CD4-positive, alpha-beta T cell (primary cell): ENCODE measurements around the gene POLR3GL. TPM values are rescaled to one million over a fixed set of nuclear protein-coding genes. Genes with fewer than 3 reads are reported as not detected.

Experiments
- ATAC-seq: fragments of 200-7000 bp; cut with Tn5 transposase; one replicate; pipeline ENCODE4 v1.10.0; 2022; ENCODE audit warnings: mild to moderate bottlenecking; ENCODE audit not compliant: poor library complexity
- CTCF ChIA-PET: fragments of 350-600 bp; sonication (Branson Sonifier 250); formaldehyde crosslinking; loops from one replicate; lab custom pipeline; 2021; ENCODE audit warnings: antibody characterized with exemption, inconsistent platforms; lab: Charles Lee
- POLR2A ChIA-PET: fragments of 350-600 bp; sonication (Branson Sonifier 250); formaldehyde crosslinking; loops from one replicate; lab custom pipeline; 2021; ENCODE audit warnings: antibody characterized with exemption, inconsistent platforms; lab: Charles Lee
- DNase-seq, 14 experiments: peaks; one replicate each; pipeline ENCODE4 v3.0.0-alpha.2; 2013 to 2020; ENCODE audit warnings: mixed read lengths in 2 of 14
- H3K27ac ChIP-seq, 2 donors: one replicate each; pipeline versions ENCODE4 v1.5.1 to v1.7.0; 2013; ENCODE audit warnings: low read length in 2 of 2, low read depth in 1 of 2, mild to moderate bottlenecking in 1 of 2
- H3K27me3 ChIP-seq, 2 experiments: 1 replicate in 1 of 2; 2 replicates in 1 of 2; pipeline versions ENCODE4 v1.6.1 to v1.7.0; 2013; ENCODE audit warnings: low read length in 2 of 2, control low read depth in 1 of 2, mild to moderate bottlenecking in 1 of 2, moderate library complexity in 1 of 2; ENCODE audit not compliant: insufficient read depth in 2 of 2, control insufficient read depth in 1 of 2
- H3K36me3 ChIP-seq: one replicate; pipeline ENCODE4 v1.6.1; 2013; ENCODE audit warnings: low read length, control low read depth; ENCODE audit not compliant: insufficient read depth
- H3K4me1 ChIP-seq: one replicate; pipeline ENCODE4 v1.6.1; 2013; ENCODE audit warnings: low read length, control low read depth; ENCODE audit not compliant: insufficient read depth
- H3K4me3 ChIP-seq: one replicate; pipeline ENCODE4 v1.5.1; 2013; ENCODE audit warnings: mild to moderate bottlenecking, low read length, moderate library complexity
- H3K9me3 ChIP-seq, 2 experiments: 1 replicate in 1 of 2; 2 replicates in 1 of 2; pipeline versions ENCODE4 v1.6.1 to v1.7.0; 2013; ENCODE audit warnings: low read length in 2 of 2, mild to moderate bottlenecking in 2 of 2, control low read depth in 1 of 2, moderate library complexity in 1 of 2; ENCODE audit not compliant: control insufficient read depth in 1 of 2, insufficient read depth in 1 of 2
- H3K27ac Mint-ChIP-seq: one replicate; pipeline ENCODE4 v1.8.0; 2020; ENCODE audit warnings: mixed read lengths
- H3K27me3 Mint-ChIP-seq: one replicate; pipeline ENCODE4 v1.8.0; 2021; ENCODE audit warnings: mixed read lengths
- H3K36me3 Mint-ChIP-seq: one replicate; pipeline ENCODE4 v1.8.0; 2021; ENCODE audit warnings: low read depth, mixed read lengths
- H3K4me1 Mint-ChIP-seq: one replicate; pipeline ENCODE4 v1.8.0; 2021; ENCODE audit warnings: low read depth, mixed read lengths
- H3K4me3 Mint-ChIP-seq: one replicate; pipeline ENCODE4 v1.8.0; 2020; ENCODE audit warnings: mild to moderate bottlenecking, mixed read lengths
- H3K9me3 Mint-ChIP-seq: one replicate; pipeline ENCODE4 v1.8.0; 2020; ENCODE audit warnings: mixed read lengths
- CTCF ChIP-seq: fragments of 200-600 bp; IDR thresholded peaks from one replicate; pipeline ENCODE4 v1.8.0; 2022; ENCODE audit warnings: antibody characterized with exemption, mild to moderate bottlenecking
- intact Hi-C, 2 experiments: fragments of 100-400 bp; cut with DNase I in 1 of 2; cut with micrococcal nuclease in 1 of 2; formaldehyde crosslinking; loops; one replicate each; pipeline versions ENCODE4 v1.15.1 to v1.9.0; 2023 to 2025; cut with DNase I, micrococcal nuclease
- total RNA-seq, 174 experiments: library from RNA in 2 of 174; stranded (reverse) in 2 of 174; gene quantifications; one replicate each; pipeline ENCODE4 v1.2.3 and lab custom pipeline; 2021 to 2026

Gene POLR3GL
- total RNA-seq, 2 experiments from 2014 or later = 17.2 to 17.8 TPM

- Histone ChIP-seq H3K36me3 (no peaks in the 10 kb centered on the region), H3K27ac (peak overlapping the region; percentile 58 to 59), H3K27me3 (no peaks in the 10 kb centered on the region), H3K4me3 (peak overlapping the region; percentile 72), H3K9me3 (peaks cover 0 to 4% of the 10 kb centered on the region in 2 experiments), H3K4me1 (peaks cover 48% of the 10 kb centered on the region)
- CTCF ChIA-PET = interaction anchor here (1.8 to 5.4 kb wide), 3 partner anchors 14 to 42 kb away, joined by 14 to 40 read pairs (median 21); partner anchors contain the start of gene RBM8A
- no peaks in the 10 kb centered on the region for H3K9me3 Mint-ChIP-seq
- H3K27me3 Mint-ChIP-seq = no peaks in the 10 kb centered on the region
- peak overlapping the region; percentile 94 for H3K4me3 Mint-ChIP-seq
- intact Hi-C loops = loop anchor here in 1 of 2 experiments (2.0 to 5.0 kb wide), 2 partner anchors 38 to 138 kb away; partner anchors contain the start of gene RBM8A
- peaks cover 15% of the 10 kb centered on the region for H3K36me3 Mint-ChIP-seq
- H3K27ac Mint-ChIP-seq = peak overlapping the region; percentile 94
- POLR2A ChIA-PET = interaction anchor here (0.6 to 6.2 kb wide), 20 partner anchors 9 to 120 kb away, joined by 3 to 154 read pairs (median 9); partner anchors contain the start of genes LIX1L, NUDT17, PEX11B and PIAS3
- ATAC-seq (no peak), DNase-seq (no peak)
- peaks cover 48% of the 10 kb centered on the region for H3K4me1 Mint-ChIP-seq
- no peak for TF ChIP-seq CTCF
These were observed 742 bp downstream of the POLR3GL start for GRCh38 chr1:145965119-145965744.

- intact Hi-C loops = loop anchor here in 1 of 2 experiments (5.0 kb wide), 1 partner anchor 140 kb away; no protein-coding TSS in a partner anchor
- peaks cover 44% of the 10 kb centered on the region for H3K4me1 Mint-ChIP-seq
- no peaks in the 10 kb centered on the region for H3K36me3 ChIP-seq
- no peak for TF ChIP-seq CTCF
- peak overlapping the region; percentile 73 for H3K4me3 Mint-ChIP-seq
- peaks cover 0 to 4% of the 10 kb centered on the region in 2 experiments for H3K9me3 ChIP-seq
- no peak overlapping the region for H3K27ac Mint-ChIP-seq
- no peaks in the 10 kb centered on the region for H3K27me3 ChIP-seq
- ChIA-PET CTCF (interaction anchor here (1.2 to 5.4 kb wide), 4 partner anchors 10 to 40 kb away, joined by 3 to 40 read pairs (median 14); partner anchors contain the start of genes LIX1L and RBM8A), POLR2A (interaction anchor here (1.1 to 6.2 kb wide), 4 partner anchors 11 to 48 kb away, joined by 4 to 154 read pairs (median 76); partner anchors contain the start of genes LIX1L, RBM8A and TXNIP)
- peaks cover 28% of the 10 kb centered on the region for H3K4me1 ChIP-seq
- no peak overlapping the region for H3K4me3 ChIP-seq
- no peak for ATAC-seq
- H3K36me3 Mint-ChIP-seq = peaks cover 15% of the 10 kb centered on the region
- no peaks in the 10 kb centered on the region for H3K27me3 Mint-ChIP-seq
- DNase-seq = no peak
- H3K9me3 Mint-ChIP-seq = no peaks in the 10 kb centered on the region
- no peak overlapping the region for H3K27ac ChIP-seq
These were observed 2.8 kb downstream of the POLR3GL start for GRCh38 chr1:145967288-145967687.

GRCh38 chr1:145972580-145972979 is 8.1 kb downstream of the POLR3GL start:
- no peak for TF ChIP-seq CTCF
- ATAC-seq = no peak
- Mint-ChIP-seq H3K27ac (no peak overlapping the region), H3K9me3 (no peaks in the 10 kb centered on the region), H3K4me1 (peaks cover 26% of the 10 kb centered on the region), H3K4me3 (no peak overlapping the region), H3K27me3 (no peaks in the 10 kb centered on the region), H3K36me3 (peaks cover 18% of the 10 kb centered on the region)
- ChIA-PET CTCF (interaction anchor here (2.5 kb wide), 1 partner anchor 35 kb away, joined by 10 read pairs; no protein-coding TSS in a partner anchor), POLR2A (interaction anchor here (0.7 to 1.2 kb wide), 2 partner anchors 8 to 45 kb away, joined by 3 to 4 read pairs; partner anchors contain the start of genes ANKRD34A, POLR3GL and RBM8A)
- H3K27ac ChIP-seq = no peak overlapping the region
- peaks cover 9% of the 10 kb centered on the region for H3K4me1 ChIP-seq
- intact Hi-C loops = no loop called here
- no peak overlapping the region for H3K4me3 ChIP-seq
- H3K27me3 ChIP-seq = no peaks in the 10 kb centered on the region
- peaks cover 14% of the 10 kb centered on the region for H3K36me3 ChIP-seq
- H3K9me3 ChIP-seq = no peaks in the 10 kb centered on the region
- DNase-seq = no peak
